AG09319 (cell line): Measurements from ENCODE around the gene CCBE1.
"Not testable (repeated sequence)": the region's sequence is repeated elsewhere in the genome, so short reads cannot be mapped to it uniquely, and the experiment has no call there.

Experiments used
- DNase-seq: peaks from one replicate; pipeline ENCODE4 v3.0.0-alpha.2; 2010; ENCODE audit warnings: low read depth; ENCODE audit errors: extremely low read depth
- TF ChIP-seq, protein P1 (sequence below): IDR thresholded peaks from 2 replicates; pipeline ENCODE4 v1.5.1; 2011; ENCODE audit warnings: low read depth, mild to moderate bottlenecking, inconsistent platforms, low read length, moderate library complexity

Gene CCBE1

DNA sequence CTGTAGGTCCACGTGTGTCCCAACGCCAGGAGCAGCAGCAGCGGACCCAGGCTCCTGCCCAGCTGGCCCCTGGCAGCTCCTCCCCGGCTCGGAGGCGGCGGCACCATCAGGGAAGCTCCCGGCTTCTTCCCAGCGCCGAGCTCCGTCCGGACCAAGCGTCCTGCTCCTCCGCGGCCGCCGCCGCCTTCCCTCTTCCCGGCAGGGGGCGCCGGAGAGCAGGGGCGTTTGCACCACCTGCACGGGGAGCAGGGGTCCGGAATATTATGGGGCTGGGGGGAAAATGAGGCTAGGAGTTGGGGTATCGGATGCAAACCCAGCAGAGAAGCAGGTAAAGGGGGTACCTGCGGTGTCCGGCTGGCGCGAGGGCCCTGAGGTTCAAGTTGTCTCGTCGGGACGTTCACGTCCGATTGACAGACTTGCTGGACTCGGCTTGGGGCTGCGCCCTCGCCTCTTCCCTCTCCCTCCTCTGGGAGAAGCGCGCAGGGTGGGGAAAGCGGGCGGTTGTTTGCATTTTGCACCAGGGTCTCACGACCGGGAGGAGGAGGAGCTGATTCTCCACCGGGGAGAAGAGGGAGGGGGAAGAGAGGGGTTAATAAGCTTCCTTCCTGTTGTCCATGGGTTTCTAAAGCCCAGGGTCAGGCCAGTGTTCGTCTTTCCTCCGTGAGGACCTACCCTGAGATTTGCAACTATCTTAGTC is at the start of gene CCBE1:
TSS of gene CCBE1 (minus strand) at position 188 of the 697 bp plus-strand sequence.
- TF ChIP-seq, protein P1, sequence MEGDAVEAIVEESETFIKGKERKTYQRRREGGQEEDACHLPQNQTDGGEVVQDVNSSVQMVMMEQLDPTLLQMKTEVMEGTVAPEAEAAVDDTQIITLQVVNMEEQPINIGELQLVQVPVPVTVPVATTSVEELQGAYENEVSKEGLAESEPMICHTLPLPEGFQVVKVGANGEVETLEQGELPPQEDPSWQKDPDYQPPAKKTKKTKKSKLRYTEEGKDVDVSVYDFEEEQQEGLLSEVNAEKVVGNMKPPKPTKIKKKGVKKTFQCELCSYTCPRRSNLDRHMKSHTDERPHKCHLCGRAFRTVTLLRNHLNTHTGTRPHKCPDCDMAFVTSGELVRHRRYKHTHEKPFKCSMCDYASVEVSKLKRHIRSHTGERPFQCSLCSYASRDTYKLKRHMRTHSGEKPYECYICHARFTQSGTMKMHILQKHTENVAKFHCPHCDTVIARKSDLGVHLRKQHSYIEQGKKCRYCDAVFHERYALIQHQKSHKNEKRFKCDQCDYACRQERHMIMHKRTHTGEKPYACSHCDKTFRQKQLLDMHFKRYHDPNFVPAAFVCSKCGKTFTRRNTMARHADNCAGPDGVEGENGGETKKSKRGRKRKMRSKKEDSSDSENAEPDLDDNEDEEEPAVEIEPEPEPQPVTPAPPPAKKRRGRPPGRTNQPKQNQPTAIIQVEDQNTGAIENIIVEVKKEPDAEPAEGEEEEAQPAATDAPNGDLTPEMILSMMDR = peak; percentile 97
- DNase-seq = no peak

DNA sequence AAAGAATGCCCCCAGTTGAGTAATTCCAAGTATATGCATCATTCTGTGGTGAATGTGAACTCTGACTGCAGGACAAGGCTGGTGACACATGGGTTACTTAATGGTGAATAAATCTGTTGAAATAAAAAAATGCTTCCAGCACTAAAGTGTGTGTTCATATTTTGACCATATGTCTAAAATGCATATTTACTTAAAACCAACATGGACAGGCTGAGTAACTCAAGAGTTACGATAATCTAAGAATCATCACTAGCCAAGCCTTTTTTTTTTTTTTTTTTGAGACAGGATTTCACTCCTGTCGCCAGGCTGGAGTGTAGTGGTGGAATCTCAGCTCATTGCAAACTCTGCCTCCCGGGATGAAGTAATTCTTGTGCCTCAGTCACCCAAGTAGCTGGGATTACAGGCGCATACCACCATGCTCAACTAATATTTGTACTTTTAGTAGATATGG is 47.1 kb upstream of the CCBE1 start:
- peak; percentile 82 for DNase-seq
- TF ChIP-seq, protein P1 = no peak

DNA sequence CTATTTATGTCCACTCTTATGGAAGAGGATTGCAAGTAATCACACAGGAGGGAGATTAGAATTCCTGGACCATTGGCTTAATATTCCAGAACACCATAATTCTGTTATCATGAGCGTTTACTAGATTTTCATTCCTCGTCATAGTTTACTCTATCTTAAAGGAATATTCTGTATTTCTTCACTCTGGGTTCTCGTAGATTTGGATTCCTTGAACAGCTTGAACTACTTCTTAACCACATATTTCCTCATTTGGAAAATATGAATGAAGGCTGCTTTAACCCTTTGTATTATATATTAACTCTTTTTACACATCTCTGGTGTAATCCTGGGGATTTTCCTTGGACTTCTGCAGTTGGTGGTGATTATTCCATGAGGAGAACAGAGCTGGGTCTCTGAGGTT is 46.3 kb upstream of the CCBE1 start:
- TF ChIP-seq, protein P1 = no peak
- DNase-seq = no peak

DNA sequence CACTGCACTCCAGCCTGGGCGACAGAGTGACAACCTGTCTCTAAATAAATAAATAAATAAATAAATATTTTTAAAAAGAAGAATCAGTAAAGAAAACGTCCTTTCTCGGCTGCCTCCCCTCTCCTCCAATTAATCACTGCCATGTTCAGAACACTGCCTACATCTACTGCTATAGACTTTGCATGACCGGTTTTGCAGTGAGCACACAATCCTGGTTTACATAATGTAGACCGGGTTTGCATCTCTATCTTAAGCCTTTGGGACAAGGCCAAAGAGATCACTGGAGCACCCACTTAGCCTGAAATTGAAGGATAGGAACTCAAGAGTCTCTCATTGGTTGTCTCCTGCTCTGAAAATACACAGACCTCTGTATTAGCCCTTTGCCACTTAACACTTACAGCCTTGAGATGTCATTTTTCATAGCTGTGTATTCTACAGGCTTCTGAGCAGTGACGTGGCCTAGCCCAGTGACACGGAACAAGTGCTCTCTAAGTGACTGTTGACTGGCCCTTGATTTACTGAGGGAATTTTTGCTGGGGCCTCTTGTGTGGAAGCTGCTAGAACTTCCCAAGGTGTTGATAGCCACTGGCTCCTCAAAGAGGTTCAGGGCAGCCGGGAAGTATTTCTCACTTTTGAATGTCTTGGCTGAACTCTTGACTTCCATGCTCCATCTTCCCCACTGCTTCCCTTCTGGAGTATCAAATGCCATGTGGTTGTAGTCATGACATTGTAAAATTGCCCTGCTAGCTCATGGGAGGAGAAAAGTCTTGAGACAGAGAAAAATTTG is 45.3 kb upstream of the CCBE1 start:
- no peak for DNase-seq
- TF ChIP-seq, protein P1 = no peak

DNA sequence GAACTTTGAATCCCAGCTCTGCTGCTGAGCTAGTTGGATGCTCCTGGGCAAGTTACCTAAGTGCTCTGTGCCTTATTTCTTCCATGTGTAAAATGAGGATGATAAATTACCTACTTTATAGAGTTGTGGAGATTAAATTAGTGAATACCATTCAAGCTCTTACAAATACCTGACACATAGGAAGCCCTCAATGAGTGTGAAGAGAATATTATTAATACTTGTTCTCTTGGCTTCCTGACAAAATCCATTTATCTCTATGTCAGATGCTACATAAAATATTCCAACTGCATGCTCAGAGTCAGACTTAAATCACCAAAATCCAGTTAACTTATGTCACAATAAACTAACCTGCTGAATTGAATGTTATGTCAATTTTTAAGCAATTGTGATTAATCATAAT is 42.9 kb upstream of the CCBE1 start:
- TF ChIP-seq, protein P1 = no peak
- DNase-seq = no peak

DNA sequence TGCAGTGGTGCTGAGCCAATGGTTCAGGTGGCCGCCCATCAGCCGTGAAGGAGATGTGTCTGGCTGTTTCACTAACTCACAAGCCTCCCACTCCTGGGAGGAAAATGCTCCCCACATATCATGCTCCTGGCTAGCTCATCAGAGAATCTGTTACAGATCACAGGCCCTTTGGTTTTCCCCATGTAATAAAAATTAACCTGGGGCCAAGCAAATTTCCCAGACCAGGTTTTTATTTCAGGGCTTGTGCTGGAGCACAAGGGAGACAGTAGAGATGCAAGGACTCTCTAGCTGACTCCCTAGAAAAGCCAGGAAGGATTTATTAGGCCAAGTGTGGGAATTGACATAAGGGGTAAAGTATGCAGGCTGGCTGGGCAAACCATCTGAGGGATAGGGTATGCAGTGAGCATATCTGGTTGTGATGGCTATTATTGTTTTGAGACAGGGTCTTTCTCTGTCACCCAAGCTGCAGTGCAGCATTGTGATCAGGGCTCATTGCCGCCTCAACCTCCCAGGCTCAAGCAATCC is 40.6 kb upstream of the CCBE1 start:
- TF ChIP-seq, protein P1 = no peak
- no peak for DNase-seq

DNA sequence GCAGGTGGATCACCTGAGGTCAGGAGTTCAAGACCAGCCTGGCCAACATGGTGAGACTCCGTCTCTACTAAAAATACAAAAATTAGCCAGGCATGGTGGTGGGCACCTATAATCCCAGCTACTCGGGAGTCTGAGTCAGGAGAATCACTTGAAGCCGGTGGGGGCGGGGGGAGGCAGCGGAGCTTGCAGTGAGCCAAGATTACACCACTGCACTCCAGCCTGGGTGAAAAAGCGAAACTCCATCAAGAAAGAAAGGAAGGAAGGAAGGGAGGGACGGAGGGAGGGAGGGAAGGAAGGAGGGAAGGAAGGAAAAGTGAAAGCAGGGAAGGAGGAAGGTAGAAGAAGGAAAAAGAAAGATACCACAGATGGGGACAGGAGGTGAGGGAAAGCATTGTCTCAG is 40.1 kb upstream of the CCBE1 start:
- DNase-seq = not testable (repeated sequence)
